Placental pericyte (primary cell): ENCODE measurements around the gene MAP2K4. TPM values are rescaled to one million over a fixed set of nuclear protein-coding genes. Genes with fewer than 3 reads are reported as not detected.

Experiments used
- small RNA-seq: library from RNA; depleted of rRNA; stranded (forward); fragments of <200 nt; gene quantifications from one replicate; pipeline ENCODE3, GENCODE V24; 2012; ENCODE audit warnings: low replicate concordance
- total RNA-seq: library from RNA; depleted of rRNA; stranded (reverse); fragments of >200 nt; gene quantifications from 2 replicates; pipeline ENCODE4 v1.2.3, GENCODE V29; 2012

Gene MAP2K4
- total RNA-seq = 24.3 and 30.6 TPM in 2 replicates

DNA sequence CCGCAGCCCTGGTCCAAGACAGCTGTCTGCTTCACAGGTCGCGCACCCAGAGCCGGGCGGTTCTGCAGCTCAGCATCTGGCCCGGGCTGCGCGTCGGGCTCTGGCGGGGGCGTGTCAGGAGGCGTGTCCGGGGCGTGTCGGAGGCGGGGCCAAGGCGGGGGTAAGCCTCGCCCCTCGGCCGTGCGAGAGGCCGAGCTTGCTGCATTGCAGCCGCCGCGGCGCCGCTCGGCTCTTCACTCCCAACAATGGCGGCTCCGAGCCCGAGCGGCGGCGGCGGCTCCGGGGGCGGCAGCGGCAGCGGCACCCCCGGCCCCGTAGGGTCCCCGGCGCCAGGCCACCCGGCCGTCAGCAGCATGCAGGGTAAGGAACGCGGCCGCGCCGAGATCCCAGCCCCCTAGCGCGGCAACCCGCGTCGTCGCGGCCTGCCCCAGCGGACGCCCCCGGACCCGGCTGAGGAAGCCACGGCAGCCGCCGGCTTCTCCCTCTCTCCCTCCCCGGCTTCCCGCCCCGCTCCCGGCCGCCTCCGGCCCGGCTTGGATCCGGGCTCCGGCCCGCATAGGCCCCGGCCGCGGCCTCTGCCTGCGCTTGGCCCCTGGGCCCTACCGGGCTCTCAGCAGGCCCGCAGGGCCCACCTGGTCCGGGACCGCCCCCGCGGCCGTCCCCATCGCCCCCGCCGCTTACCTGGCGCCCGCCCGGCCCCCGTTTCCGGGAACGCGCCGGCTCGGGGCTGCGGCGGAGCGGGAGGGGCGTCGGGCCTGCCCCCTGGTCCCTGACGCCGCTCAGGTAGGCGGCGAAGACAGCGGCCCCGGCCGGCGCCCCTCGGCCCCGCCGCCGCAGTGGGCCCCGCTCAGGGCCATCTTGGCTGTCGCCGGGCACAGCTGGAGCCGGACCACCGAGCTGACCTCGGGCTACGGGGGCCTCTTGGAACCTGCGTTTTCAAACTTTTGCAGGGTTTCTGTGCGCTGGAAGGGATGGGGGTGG, at the start of gene MAP2K4:
Gene MAP2K4, plus strand, starts transcription at position 236 of the 981 bp plus-strand sequence. Its CDS starts 10 bp downstream, at position 246.

DNA sequence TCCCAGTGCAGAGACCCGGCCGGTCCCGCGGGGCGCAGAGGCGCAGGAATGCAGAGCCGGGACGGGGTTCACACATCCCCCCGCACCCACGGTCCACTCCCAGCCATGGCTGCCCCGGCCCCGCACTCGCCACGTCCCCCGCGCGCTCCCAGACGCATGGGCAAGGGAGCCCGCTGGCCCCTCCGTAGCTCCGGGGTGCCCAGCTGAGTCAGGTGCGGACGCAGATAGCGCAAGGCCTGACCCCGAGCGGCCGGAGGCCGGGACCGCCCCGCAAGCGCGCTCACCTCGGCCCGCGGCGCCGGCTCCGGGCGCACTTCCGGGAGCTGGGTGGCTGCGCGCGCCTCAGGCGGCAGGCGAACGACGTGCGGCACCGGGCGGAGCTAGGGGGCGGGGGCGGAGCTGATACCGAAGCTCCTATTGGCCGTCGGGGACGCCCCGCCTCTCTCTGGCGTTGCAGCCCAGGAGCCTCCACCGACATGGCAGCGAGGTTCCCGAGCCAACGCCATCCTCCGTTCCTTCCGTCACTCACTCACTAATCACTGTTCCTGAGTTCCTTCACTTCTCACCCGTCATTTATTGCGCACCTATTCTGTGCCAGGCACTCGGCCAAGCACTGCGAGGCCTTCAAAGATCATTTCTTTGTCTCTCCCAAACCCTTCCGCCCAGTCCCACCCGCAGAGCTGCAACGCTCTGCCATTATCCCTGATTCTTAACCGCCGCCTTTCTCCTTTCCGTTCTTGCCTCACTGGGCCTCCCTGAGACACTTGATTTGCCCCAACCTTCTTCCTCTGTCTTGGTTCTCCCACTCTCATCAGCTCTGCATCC, 23.3 kb upstream of the MAP2K4 start, which contains the start of gene ZNF18:
Gene ZNF18, minus strand, starts transcription at position 329 of the 825 bp plus-strand sequence. CDS start 4,646 bp downstream, outside the sequence.

Small RNA genes within 50 kb of the gene (small RNA-seq; reads per million reads assigned to genes)
- gene MIR744 = 433 reads per million, percentile 99 among the genes with 10 or more reads in this experiment
- gene RNU11-2P = not detected

Other genes with a start within 250 kb of the MAP2K4 start
- 5.5 and 7.0 TPM in 2 replicates for gene ZNF18, start 23.4 kb upstream of the MAP2K4 start, total RNA-seq